Panc1 (cell line): ENCODE data around the gene TRIM8. TPM values are rescaled to one million over a fixed set of nuclear protein-coding genes. Genes with fewer than 3 reads are reported as not detected.

Experiments used
- ATAC-seq: fragments of 200-7000 bp; cut with Tn5 transposase; 2 replicates; pipeline ENCODE4 v1.9.1; 2020; ENCODE audit warnings: mild to moderate bottlenecking, moderate library complexity
- BruUV-seq: library from RNA; stranded (reverse); fragments of 400-500 nt; replicated peaks from 2 replicates; lab custom pipeline; 2021; lab: Mats Ljungman, UMichigan
- CTCF ChIA-PET: fragments of 300-600 bp; sonication (Branson Sonifier 250); formaldehyde crosslinking; loops from one replicate; lab custom pipeline; 2022; ENCODE audit warnings: antibody characterized with exemption; lab: Charles Lee
- POLR2A ChIA-PET: fragments of 300-600 bp; sonication (Branson Sonifier 250); formaldehyde crosslinking; loops from one replicate; lab custom pipeline; 2022; ENCODE audit warnings: antibody characterized with exemption; lab: Charles Lee
- DNase-seq: peaks from one replicate; pipeline ENCODE4 v3.0.0-alpha.2; 2010; ENCODE audit warnings: low read depth, low spot score
- H3K27ac ChIP-seq: 2 replicates; pipeline ENCODE4 v1.5.1; 2011; ENCODE audit warnings: mild to moderate bottlenecking, low read length, inconsistent platforms
- H3K27me3 ChIP-seq: fragments of 200-500 bp; sonication (Bioruptor generic); 2 replicates; pipeline ENCODE4 v1.6.0; 2014; ENCODE audit warnings: low read length, inconsistent platforms; ENCODE audit not compliant: control insufficient read depth, insufficient read depth
- H3K36me3 ChIP-seq: fragments of 200-500 bp; sonication (Bioruptor generic); 2 replicates; pipeline ENCODE4 v1.5.1; 2014; ENCODE audit warnings: inconsistent platforms, mild to moderate bottlenecking, low read length, moderate library complexity; ENCODE audit not compliant: control insufficient read depth, insufficient read depth
- H3K4me1 ChIP-seq: 2 replicates; pipeline ENCODE4 v1.5.1; 2011; ENCODE audit warnings: inconsistent platforms, mild to moderate bottlenecking, low read length, moderate library complexity; ENCODE audit not compliant: control insufficient read depth, insufficient read depth
- H3K4me3 ChIP-seq, 2 experiments: 2 replicates each; pipeline ENCODE4 v1.5.1; 2011 to 2012; ENCODE audit warnings: low read depth in 2 of 2, low read length in 2 of 2, mild to moderate bottlenecking in 2 of 2, inconsistent platforms in 1 of 2, moderate library complexity in 1 of 2
- H3K9me3 ChIP-seq: fragments of 200-500 bp; sonication (Bioruptor generic); 2 replicates; pipeline ENCODE4 v1.5.1; 2014; ENCODE audit warnings: low read depth, mild to moderate bottlenecking, inconsistent platforms, low read length, moderate library complexity; ENCODE audit not compliant: control insufficient read depth, insufficient read depth
- CTCF ChIP-seq: fragments of 450-650 bp; IDR thresholded peaks from 2 replicates; pipeline ENCODE4 v1.5.1; 2017; ENCODE audit warnings: mild to moderate bottlenecking
- POLR2AphosphoS5 ChIP-seq: IDR thresholded peaks from 2 replicates; pipeline ENCODE4 v1.6.1; 2012; ENCODE audit warnings: mild to moderate bottlenecking, low read depth, low read length, moderate library complexity
- SIN3A ChIP-seq: IDR thresholded peaks from 2 replicates; pipeline ENCODE4 v1.6.1; 2012; ENCODE audit warnings: low read depth, mild to moderate bottlenecking, low read length, moderate library complexity, borderline replicate concordance; ENCODE audit not compliant: insufficient read depth
- TCF7L2 ChIP-seq: IDR thresholded peaks from 2 replicates; pipeline ENCODE4 v1.6.1; 2011; ENCODE audit warnings: mild to moderate bottlenecking, low read depth, low read length, inconsistent platforms
- in situ Hi-C: cut with HindIII; loops from 2 replicates; pipeline ENCODE4 v1.10.0; 2016; ENCODE audit warnings: low sequenced_read_pairs, low pct_unique_long_range_greater_than_20kb
- intact Hi-C: fragments of 100-400 bp; cut with micrococcal nuclease; formaldehyde crosslinking; loops from one replicate; pipeline ENCODE4 v1.10.0; 2022; ENCODE audit not compliant: unreplicated experiment
- total RNA-seq: library from RNA; stranded (reverse); gene quantifications from one replicate; pipeline ENCODE4 v1.2.1, GENCODE V29; 2021; ENCODE audit not compliant: unreplicated experiment
- TF ChIP-seq, protein P1 (sequence below), 2 experiments: IDR thresholded peaks; 2 replicates each; pipeline ENCODE4 v1.6.1; 2011 to 2012; ENCODE audit warnings: low read depth in 2 of 2, control low read depth in 1 of 2, low read length in 1 of 2, mild to moderate bottlenecking in 1 of 2, moderate library complexity in 1 of 2; ENCODE audit not compliant: insufficient read depth in 1 of 2

TRIM8 gene
- total RNA-seq, 1 experiment from 2014 or later = 54.4 TPM

GRCh38 chr10:102628451-102628911 is 15.8 kb upstream of the TRIM8 start:
- in situ Hi-C loops = no loop called here
- peak overlapping the region; percentile 69 for H3K27ac ChIP-seq
- peaks cover 36% of the 10 kb centered on the region for H3K4me1 ChIP-seq
- no TSS peak for BruUV-seq
- peak; percentile 2; the same call in 1 of the 2 replicates for ATAC-seq
- no peak overlapping the region for H3K4me3 ChIP-seq
- H3K36me3 ChIP-seq = no peaks in the 10 kb centered on the region
- intact Hi-C loops = no loop called here
- TF ChIP-seq TCF7L2 = no peak
- no peak for TF ChIP-seq CTCF
- TF ChIP-seq, protein P1, sequence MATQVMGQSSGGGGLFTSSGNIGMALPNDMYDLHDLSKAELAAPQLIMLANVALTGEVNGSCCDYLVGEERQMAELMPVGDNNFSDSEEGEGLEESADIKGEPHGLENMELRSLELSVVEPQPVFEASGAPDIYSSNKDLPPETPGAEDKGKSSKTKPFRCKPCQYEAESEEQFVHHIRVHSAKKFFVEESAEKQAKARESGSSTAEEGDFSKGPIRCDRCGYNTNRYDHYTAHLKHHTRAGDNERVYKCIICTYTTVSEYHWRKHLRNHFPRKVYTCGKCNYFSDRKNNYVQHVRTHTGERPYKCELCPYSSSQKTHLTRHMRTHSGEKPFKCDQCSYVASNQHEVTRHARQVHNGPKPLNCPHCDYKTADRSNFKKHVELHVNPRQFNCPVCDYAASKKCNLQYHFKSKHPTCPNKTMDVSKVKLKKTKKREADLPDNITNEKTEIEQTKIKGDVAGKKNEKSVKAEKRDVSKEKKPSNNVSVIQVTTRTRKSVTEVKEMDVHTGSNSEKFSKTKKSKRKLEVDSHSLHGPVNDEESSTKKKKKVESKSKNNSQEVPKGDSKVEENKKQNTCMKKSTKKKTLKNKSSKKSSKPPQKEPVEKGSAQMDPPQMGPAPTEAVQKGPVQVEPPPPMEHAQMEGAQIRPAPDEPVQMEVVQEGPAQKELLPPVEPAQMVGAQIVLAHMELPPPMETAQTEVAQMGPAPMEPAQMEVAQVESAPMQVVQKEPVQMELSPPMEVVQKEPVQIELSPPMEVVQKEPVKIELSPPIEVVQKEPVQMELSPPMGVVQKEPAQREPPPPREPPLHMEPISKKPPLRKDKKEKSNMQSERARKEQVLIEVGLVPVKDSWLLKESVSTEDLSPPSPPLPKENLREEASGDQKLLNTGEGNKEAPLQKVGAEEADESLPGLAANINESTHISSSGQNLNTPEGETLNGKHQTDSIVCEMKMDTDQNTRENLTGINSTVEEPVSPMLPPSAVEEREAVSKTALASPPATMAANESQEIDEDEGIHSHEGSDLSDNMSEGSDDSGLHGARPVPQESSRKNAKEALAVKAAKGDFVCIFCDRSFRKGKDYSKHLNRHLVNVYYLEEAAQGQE (IDR thresholded peaks at IDR 0.05; ENCODE audit: insufficient read depth in 1 of 2, low read depth in 2 of 2, low read length in 1 of 2) = no peak
- TF ChIP-seq SIN3A = no peak
- TF ChIP-seq POLR2AphosphoS5 = no peak
- CTCF ChIA-PET = no interaction called here
- no peaks in the 10 kb centered on the region for H3K27me3 ChIP-seq
- no peaks in the 10 kb centered on the region for H3K9me3 ChIP-seq
- POLR2A ChIA-PET = no interaction called here
- DNase-seq = no peak

DNA sequence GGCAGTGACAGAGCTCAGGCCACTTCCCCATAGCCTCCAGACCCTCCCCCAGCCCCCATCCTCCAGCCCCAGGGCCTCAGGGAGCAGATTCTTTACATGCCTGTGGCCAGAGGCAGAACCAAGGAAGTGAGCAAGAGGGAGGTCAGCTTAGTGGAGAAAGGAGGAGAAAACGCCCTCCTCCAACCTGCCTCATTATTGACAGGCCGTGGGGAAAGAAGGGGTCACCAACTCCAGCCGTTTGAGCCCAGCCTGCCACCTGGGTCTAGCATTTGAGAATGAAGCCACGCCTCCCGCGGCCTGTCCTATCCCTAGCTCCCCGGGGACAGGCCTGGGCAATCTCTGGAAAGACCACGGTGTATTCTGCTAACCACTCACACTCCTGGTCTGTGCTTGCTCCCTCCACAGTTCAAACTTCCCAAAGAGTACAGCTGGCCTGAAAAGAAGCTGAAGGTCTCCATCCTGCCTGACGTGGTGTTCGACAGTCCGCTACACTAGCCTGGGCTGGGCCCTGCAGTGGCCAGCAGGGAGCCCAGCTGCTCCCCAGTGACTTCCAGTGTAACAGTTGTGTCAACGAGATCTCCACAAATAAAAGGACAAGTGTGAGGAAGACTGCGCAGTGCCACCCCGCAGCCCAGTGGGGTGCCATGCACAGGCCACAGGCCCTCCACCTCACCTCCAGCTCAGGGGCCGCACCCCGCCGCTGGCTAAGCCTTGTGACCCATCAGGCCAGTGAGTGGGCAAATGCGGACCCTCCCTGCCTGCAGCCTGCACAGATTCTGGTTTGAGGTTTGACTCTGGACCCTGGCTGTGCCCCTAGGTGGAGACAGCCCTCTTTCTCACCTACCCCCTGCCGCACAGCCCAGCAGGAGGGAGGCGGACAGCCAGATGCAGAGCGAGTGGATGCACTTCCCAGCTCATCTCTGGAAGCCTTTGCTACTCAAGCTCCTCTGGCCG is 14.3 kb upstream of the TRIM8 start:
- ATAC-seq = peak; percentile 75
- no peak overlapping the region for H3K4me3 ChIP-seq
- no TSS peak for BruUV-seq

More for the DNA sequence above, 14.3 kb upstream of the TRIM8 start:
- in situ Hi-C loops (no loop called here), intact Hi-C loops (no loop called here)
- Histone ChIP-seq H3K27ac (peak overlapping the region; percentile 30), H3K9me3 (no peaks in the 10 kb centered on the region), H3K27me3 (no peaks in the 10 kb centered on the region), H3K4me1 (peaks cover 36% of the 10 kb centered on the region), H3K36me3 (no peaks in the 10 kb centered on the region)
- DNase-seq = no peak
- TF ChIP-seq SIN3A (no peak), POLR2AphosphoS5 (no peak), CTCF (no peak), TCF7L2 (no peak)
- TF ChIP-seq, protein P1 (IDR thresholded peaks at IDR 0.05; ENCODE audit: insufficient read depth in 1 of 2, low read depth in 2 of 2, low read length in 1 of 2) = no peak
- CTCF ChIA-PET = no interaction called here
- POLR2A ChIA-PET = interaction anchor here (0.5 kb wide), 1 partner anchor 83 kb away, joined by 6 read pairs; no protein-coding TSS in a partner anchor
